ENCODE results near the gene ZNF653.

GRCh38 chr19:11451327-11451870, 54.2 kb downstream of the ZNF653 start:
- TF ChIP-seq, protein P1, sequence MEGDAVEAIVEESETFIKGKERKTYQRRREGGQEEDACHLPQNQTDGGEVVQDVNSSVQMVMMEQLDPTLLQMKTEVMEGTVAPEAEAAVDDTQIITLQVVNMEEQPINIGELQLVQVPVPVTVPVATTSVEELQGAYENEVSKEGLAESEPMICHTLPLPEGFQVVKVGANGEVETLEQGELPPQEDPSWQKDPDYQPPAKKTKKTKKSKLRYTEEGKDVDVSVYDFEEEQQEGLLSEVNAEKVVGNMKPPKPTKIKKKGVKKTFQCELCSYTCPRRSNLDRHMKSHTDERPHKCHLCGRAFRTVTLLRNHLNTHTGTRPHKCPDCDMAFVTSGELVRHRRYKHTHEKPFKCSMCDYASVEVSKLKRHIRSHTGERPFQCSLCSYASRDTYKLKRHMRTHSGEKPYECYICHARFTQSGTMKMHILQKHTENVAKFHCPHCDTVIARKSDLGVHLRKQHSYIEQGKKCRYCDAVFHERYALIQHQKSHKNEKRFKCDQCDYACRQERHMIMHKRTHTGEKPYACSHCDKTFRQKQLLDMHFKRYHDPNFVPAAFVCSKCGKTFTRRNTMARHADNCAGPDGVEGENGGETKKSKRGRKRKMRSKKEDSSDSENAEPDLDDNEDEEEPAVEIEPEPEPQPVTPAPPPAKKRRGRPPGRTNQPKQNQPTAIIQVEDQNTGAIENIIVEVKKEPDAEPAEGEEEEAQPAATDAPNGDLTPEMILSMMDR (IDR thresholded peaks at IDR 0.05) = no peak
- TF ChIP-seq POLR2A (IDR thresholded peaks at IDR 0.05) = no peak

Measured in right lobe of liver (tissue), 4 donors.